Thoracic aorta (tissue), 2 donors: ENCODE measurements around the gene TEPSIN. TPM values are rescaled to one million over a fixed set of nuclear protein-coding genes. Genes with fewer than 3 reads are reported as not detected.

ENCODE experiments used
- ATAC-seq: fragments of 150-250 bp; one replicate; pipeline ENCODE4 v1.8.0; 2017; ENCODE audit warnings: low read depth; ENCODE audit not compliant: insufficient number of reproducible peaks, low FRiP score
- DNase-seq: peaks from one replicate; pipeline ENCODE4 v3.0.0-alpha.2; 2020; ENCODE audit warnings: low spot score
- H3K27ac ChIP-seq, 2 donors: fragments of 200-600 bp; sonication (generic); 1 replicate in 1 of 2; 2 replicates in 1 of 2; pipeline ENCODE4 v1.5.1; 2016; ENCODE audit warnings: mild to moderate bottlenecking in 2 of 2, moderate library complexity in 2 of 2
- H3K27me3 ChIP-seq: fragments of 200-600 bp; sonication (generic); replicated peaks from 2 replicates; pipeline ENCODE4 v1.6.0; 2016; ENCODE audit warnings: mild to moderate bottlenecking; ENCODE audit not compliant: insufficient read depth
- H3K36me3 ChIP-seq: fragments of 200-600 bp; sonication (generic); one replicate; pipeline ENCODE4 v1.5.1; 2016
- H3K4me1 ChIP-seq, 2 donors: fragments of 200-600 bp; sonication (generic); 1 replicate in 1 of 2; 2 replicates in 1 of 2; pipeline versions ENCODE4 v1.5.1 to v1.6.0; 2016; ENCODE audit warnings: low read depth in 2 of 2, mild to moderate bottlenecking in 1 of 2; ENCODE audit not compliant: control insufficient read depth in 1 of 2
- H3K4me3 ChIP-seq: fragments of 200-600 bp; sonication (generic); 2 replicates; pipeline ENCODE4 v1.5.1; 2016; ENCODE audit warnings: mild to moderate bottlenecking
- H3K9me3 ChIP-seq: fragments of 200-600 bp; sonication (generic); 2 replicates; pipeline ENCODE4 v1.5.1; 2016
- CTCF ChIP-seq: fragments of 200-600 bp; sonication (generic); IDR thresholded peaks from one replicate; pipeline ENCODE4 v1.5.1; 2019; ENCODE audit warnings: antibody characterized with exemption
- total RNA-seq, 2 donors: library from RNA; depleted of rRNA; stranded (reverse); fragments of >200 nt; gene quantifications; one replicate each; pipeline versions ENCODE4 v1.1.0 to v1.2.3, GENCODE V29; 2016

Gene TEPSIN
- total RNA-seq, 2 donors from 2014 or later: 52.4 to 70.8 TPM

GRCh38 chr17:81194941-81195901, 43.6 kb downstream of the TEPSIN start:
- no peak for ATAC-seq
- peak overlapping the region in 1 of 2 donors; percentile 38 for H3K27ac ChIP-seq

GRCh38 chr17:81194225-81194760, 44.6 kb downstream of the TEPSIN start:
- no peaks in the 10 kb centered on the region for H3K27me3 ChIP-seq
- H3K9me3 ChIP-seq: no peaks in the 10 kb centered on the region
- H3K27ac ChIP-seq: no peak overlapping the region
- no peak overlapping the region for H3K4me3 ChIP-seq
- peaks cover 0 to 15% of the 10 kb centered on the region in 2 donors for H3K4me1 ChIP-seq
- DNase-seq (no peak), ATAC-seq (no peak)
- no peak for TF ChIP-seq CTCF
- H3K36me3 ChIP-seq: peaks cover 13% of the 10 kb centered on the region

More at GRCh38 chr17:81194941-81195901, 43.6 kb downstream of the TEPSIN start:
- Histone ChIP-seq H3K4me3 (no peak overlapping the region), H3K36me3 (peaks cover 13% of the 10 kb centered on the region), H3K27me3 (no peaks in the 10 kb centered on the region), H3K4me1 (peaks cover 0 to 15% of the 10 kb centered on the region in 2 donors), H3K9me3 (no peaks in the 10 kb centered on the region)
- peak; percentile 18 for DNase-seq
- no peak for TF ChIP-seq CTCF

GRCh38 chr17:81193470-81194224, 45.2 kb downstream of the TEPSIN start:
- Histone ChIP-seq H3K36me3 (peaks cover 10% of the 10 kb centered on the region), H3K27ac (no peak overlapping the region), H3K4me1 (peaks cover 0 to 15% of the 10 kb centered on the region in 2 donors), H3K4me3 (no peak overlapping the region), H3K27me3 (no peaks in the 10 kb centered on the region), H3K9me3 (no peaks in the 10 kb centered on the region)
- DNase-seq (no peak), ATAC-seq (no peak)
- TF ChIP-seq CTCF: no peak

GRCh38 chr17:81193051-81193410, 45.8 kb downstream of the TEPSIN start:
- no peak for ATAC-seq
- no peak for DNase-seq
- Histone ChIP-seq H3K27me3 (no peaks in the 10 kb centered on the region), H3K9me3 (no peaks in the 10 kb centered on the region), H3K36me3 (peaks cover 9% of the 10 kb centered on the region), H3K27ac (no peak overlapping the region), H3K4me3 (no peak overlapping the region), H3K4me1 (peaks cover 0 to 15% of the 10 kb centered on the region in 2 donors)
- TF ChIP-seq CTCF: no peak
